ENCODE results near the gene AHCTF1.
"Not testable (repeated sequence)": the region's sequence is repeated elsewhere in the genome, so short reads cannot be mapped to it uniquely, and the experiment has no call there.

Gene AHCTF1

DNA sequence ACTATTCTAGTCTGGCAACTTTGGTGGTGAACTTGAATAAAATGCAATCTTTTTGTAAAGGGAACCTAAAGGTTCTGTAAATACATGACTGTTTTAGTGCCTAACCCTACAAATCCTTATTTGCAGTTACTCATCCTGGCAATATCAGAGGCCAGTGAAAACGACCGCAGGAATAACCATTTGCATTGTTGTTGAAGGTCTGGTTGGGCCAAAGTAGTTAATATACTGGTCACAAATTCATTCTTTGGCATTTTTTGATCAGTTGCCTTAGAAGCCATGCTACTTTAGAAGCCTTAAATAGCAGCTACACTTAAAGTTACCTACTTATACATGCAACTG, 93.7 kb downstream of the AHCTF1 start:
- no peak for DNase-seq (ENCODE audit: low spot score)

DNA sequence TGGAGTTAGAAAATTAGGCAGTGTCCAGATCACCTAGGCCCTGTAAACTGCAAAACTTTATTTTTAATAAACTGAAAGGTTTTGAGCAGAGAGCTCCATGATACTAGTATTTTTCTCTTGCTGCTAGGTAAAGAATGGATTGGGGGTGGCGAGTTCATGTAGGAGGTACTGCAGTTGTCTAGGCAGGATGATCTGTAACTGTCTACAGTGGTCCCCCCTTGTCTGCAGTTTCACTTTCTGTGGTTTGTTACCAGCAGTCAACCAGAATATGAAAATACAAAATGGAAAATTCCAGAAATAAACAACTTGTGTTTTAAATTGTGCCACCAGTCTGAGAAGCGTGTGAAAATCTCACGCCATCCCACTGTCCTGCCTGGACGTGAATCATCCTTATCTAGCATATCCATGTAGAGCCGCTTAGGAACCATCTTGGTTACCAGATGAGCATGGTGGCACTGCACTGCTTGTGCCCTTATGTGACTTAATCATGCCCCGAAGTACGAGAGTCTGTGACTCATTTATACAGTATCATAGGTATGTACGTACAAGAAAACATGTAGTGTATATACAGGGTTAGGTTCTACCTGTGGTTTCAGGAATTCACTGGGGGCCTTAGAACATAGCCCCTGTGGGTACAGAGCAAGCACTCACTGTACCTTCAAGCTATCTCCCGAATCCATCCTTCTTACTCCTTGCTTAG, 94.2 kb downstream of the AHCTF1 start:
- DNase-seq (ENCODE audit: low spot score): no peak

DNA sequence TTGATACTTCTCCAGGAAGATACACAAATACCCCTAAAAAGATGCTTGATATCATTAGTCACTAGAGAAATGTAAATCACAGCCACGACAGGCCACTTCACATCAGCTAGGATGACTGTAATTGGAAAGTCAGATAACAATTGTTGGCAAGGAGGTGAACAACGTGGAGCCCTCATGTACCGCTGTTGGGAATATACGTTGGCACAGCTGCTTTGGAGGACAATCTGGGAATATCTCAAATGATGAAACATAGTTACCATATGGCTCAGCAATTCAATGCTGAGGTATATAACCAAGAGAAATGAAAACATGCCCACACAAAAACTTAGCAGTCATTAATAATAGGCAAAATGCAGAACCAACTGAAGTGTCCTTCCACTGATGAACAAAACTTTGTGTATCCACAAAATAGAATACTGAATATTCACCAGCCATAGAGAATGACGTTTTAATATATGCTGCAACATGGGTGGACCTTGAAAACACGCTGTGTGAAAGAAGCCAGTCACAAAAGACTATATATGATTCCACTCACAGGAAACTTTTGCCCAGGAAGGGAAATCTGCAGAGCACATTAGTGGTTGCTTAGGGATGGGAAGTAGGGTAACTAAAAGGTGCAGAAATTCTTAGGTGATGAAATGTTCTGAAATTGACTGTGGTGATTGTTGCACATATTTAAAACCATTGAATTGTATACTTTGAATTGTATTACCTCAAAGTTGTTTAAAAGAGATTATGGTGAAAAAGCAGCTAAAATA, 95.4 kb downstream of the AHCTF1 start:
- no peak for DNase-seq (ENCODE audit: low spot score)

DNA sequence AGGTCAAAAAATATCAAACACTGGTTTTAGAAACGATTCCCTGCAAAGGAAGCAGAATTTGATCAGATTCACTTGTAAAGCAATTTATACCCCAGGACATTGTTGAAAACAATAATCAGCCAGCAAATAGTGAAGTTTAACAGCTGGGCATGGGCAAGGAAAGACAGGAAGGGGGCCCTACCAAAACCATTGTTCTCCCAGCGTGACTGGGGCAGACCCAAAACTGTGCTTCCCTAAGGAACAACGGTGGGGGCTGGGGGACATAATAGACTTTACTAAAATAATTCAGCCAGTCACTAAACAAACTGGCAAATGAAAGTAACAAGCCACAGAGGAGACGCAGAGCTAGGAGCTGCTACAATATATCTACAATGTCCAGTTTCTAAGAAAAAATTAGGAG, 100.2 kb downstream of the AHCTF1 start:
- DNase-seq (ENCODE audit: low spot score): no peak

DNA sequence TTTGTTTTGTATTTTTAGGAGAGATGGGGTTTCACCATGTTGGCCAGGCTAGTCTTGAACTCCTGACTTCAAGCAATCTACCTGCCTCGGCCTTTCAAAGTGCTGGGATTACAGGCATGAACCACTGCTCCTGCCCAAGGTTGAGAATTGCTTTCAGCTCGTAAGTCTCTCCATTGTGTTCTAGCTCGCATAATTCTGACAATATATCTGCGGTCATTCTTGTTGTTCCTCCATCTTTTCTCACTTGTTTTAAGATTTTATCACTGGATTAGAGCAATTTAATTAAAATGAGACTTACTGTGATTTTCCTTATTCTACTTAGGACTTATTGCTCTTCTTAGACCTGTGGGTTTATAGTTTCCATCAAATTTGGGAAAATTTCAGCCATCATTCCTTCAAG, 102.9 kb downstream of the AHCTF1 start:
- no peak for DNase-seq (ENCODE audit: low spot score)

DNA sequence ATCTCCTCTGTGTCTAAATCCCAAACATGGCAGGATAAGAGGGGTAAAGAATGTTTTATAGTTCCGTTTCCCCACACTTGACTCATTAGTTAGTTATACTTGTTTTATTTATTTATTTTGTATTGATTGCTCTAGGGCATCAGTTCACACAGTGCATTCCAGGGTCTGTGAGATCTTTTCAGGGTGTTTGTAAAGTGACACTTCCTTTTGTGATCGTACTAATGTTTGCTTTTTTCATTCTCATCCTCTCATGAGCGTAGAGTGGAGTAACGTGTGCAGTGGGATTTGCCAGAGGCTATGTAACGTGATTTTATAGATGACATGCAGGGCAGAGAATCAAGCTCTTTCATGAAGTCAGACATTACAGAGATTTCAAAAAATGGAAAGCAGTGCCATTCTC, 104.4 kb downstream of the AHCTF1 start:
- no peak for DNase-seq (ENCODE audit: low spot score)

DNA sequence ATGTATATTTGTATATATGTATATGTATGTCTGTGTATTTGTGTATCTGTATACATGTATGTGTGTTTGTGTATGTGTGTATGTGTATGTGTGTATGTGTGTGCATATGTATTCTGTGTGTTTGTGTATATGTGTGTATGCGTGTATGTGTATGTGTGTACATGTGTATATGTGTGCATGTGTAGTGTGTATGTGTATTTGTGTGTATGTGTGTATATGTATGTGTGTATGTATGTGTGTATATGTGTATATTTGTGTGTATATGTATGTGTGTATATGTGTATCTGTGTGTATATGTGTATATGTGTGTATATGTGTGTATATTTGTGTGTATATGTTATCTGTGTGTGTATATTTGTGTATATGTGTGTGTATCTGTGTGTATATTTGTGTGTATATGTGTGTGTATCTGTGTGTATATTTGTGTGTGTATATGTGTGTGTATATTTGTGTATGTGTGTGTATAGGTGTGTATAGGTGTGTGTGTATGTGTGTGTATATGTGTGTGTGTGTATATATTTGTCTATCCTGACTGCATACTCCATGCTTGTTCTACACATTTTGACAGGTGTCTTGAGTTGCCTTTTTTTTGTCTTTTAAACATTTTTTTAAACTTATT, 106.1 kb downstream of the AHCTF1 start:
- DNase-seq (ENCODE audit: low spot score): no peak

DNA sequence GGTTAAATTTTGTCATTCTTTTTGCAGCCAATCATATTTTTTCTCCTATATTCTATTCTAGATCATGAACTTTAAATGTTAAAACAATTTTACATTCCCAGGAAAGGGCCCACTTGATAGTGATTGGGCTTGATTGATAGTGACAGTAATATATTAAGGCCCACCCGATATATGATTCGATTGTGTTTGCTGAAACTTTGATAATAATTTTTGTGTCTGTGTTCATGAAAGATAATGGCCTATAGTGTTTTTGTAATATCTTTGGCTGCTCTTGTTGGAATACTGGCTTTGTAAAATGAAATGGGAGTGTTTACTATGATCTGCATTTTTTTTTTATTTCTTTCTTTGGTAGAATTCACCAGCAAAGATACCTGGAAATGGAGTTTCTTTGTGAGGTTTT, 107.2 kb downstream of the AHCTF1 start:
- no peak for DNase-seq (ENCODE audit: low spot score)

DNA sequence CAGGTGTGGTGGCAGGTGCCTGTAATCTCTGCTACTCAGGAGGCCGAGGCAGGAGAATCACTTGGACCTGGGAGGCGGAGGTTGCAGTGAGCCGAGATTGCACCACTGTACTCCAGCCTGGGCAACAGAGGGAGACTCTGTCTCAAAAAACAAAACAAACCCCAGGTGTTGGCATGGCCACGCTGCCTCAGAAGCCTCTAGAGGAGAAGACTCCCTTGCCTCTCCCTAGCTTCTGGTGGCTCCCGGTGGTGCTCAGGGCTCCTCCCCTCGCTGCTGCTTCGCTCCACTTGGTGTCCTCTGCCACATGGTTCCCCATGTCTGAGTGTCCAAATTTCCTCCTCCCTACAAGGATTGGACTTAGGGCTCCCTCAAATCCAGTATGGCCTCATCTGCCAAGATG, 109.6 kb downstream of the AHCTF1 start:
- DNase-seq (ENCODE audit: low spot score): not testable (repeated sequence)

DNA sequence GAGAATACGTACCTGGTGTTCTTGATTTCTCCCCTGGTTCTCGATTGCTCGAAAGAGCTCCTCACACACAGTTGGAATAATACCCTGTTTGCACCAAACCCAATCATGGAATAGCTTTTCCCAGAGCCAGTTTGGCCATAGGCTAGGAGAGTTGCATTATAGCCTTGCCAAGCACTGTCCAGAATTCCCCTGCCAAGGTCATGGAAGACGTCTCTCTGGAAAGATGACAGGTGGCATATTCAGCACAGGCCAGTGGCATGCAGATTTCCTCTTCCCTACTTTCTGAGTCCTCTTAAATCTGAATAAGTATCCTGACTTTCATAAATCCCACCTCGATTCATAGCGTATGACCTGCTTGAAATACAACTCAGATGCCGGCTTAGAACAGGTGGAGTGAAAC, 111.1 kb downstream of the AHCTF1 start:
- DNase-seq (ENCODE audit: low spot score): no peak

DNA sequence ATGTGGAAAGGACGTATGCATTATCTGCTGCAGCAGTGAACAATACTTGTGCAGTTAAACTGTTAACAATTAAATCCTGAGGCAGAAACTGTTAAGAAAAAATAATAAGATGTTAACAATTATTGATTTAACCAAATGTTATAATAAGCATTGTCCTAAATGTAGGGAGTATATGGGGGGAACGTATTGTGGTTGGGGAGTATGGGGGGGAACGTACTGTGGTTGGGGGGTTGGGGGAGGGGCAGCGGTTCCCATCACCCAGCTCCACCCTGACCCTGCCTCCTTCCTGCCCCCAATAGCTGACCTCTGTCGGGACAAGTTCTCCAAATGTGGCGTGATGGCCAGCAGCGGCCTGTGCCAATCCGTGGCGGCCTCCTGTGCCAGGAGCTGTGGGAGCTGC, 114.0 kb downstream of the AHCTF1 start:
- peak; percentile 29 for DNase-seq (ENCODE audit: low spot score)

DNA sequence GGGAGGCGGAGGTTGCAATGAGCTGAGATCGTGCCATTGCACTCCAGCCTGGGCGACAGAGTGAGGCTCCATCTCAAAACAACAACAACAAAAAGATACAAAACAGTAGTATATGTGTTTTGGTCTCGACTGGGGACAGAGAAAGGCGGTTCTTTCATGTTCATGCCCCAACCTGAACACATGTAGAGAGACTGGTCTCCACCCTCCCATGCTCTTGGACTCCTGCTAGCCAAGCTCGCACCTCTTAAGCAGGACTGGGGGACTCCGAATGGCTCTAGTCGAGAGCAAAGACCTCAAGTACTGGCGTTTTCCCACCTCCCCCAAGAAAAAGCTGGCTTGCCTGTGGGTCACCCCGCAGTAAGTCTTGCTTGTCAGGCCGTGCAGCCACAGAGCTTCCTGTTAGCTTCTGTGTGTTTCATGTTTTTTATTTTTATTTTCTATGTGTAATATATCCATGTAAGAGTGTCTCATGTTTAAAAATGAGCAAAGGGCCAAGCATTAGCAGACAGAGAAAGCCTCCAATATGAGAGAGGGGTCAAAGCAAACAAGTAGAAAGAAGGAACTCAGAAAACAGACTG, 116.0 kb downstream of the AHCTF1 start:
- no peak for DNase-seq (ENCODE audit: low spot score)

DNA sequence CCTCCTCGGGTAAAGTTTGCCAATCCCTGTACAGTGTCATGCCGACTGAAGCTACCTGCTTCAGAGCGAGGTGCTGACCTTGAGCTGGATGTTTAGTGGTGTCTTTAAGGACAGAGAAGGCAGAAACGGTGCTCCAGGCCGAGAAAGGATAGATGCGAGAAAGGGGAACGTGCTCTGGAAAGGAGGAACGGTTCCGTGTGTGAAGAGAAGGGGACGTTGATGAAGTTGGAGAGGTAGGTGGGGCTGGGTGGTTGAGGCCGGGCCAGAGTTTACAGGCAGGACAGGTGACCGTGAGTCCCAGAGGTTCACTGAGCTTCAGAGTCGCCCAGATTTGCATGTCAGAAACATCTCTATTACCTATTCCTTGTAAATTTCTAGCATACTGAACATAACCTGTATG, 116.9 kb downstream of the AHCTF1 start:
- no peak for DNase-seq (ENCODE audit: low spot score)

DNA sequence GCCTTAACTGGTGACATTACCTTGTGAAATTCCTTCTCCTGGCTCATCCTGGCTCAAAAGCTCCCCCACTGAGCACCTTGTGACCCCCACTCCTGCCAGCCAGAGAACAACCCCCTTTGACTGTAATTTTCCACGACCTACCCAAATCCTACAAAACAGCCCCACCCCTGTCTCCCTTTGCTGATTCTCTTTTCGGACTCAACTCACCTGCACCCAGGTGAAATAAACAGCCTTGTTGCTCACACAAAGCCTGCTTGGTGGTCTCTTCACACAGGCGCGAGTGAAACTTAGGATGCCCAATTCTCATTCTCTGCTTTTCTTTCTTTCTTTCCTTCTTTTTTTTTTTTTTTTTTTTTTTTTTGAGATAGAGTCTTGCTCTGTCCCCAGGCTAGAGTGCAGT, 118.4 kb downstream of the AHCTF1 start:
- DNase-seq (ENCODE audit: low spot score): not testable (repeated sequence)

DNA sequence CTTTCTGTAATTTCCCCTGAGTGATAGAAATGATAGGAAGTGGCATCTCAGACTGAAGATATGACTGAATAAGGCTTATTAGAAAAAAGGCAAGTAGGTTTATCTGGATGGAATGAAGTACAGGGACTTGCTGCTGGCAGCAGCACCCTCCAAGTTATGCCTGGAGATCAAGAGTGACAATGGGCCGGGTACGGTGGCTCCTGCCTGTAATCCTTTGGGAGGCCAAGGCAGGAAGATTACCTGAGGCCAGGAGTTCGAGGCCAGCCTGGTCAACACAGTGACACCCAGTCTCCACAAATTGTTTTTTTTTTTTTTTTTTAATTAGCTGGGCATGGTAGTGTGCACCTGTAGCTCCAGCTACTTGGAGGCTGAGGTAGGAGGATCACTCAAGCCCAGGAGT, 119.8 kb downstream of the AHCTF1 start:
- no peak for DNase-seq (ENCODE audit: low spot score)

DNA sequence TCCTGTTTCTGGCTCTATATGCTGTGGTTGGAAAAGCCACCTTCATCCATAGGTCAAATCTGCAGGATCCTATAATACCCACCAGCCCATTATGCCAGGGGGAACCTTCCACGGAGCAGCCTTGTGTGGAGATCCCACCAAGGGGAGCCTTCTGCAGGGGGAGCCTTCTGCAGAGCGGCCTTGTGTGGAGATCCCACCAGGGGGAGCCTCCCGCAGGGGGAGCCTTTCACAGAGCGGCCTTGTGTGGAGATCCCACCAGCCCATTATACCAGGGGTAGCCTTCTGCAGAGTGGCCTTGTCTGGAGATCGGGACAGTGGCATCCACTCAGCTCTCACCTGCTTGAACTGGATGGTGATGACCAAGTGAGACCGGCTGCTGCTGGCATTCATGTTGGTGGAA, 122.3 kb downstream of the AHCTF1 start:
- no peak for DNase-seq (ENCODE audit: low spot score)

DNA sequence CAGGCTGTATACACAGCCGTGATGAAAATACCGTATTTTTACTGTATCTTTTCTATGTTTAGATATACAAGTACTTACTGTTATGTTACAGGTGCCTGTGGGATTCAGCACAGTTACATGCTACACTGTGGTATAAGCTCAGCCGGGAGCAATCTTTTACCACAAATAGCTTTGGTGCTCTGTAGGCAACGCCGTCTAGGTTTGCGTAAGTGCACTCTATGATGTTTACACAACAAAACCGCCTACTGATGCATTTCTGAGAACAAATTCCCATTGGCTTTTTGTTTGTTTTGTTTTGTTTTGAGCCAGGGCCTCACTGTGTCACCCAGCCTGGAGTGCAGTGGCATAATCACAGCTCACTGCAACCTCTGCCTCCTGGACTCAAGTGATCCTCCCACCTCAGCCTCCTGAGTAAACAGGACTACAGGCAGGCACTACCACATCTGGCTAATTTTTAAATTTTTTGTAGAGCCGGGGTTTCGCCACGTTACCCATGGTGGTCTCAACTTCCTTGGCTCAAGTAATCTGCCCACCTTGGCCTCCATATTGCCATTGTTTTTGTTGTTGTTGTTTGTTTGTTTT, 126.5 kb downstream of the AHCTF1 start:
- DNase-seq (ENCODE audit: low spot score): no peak

DNA sequence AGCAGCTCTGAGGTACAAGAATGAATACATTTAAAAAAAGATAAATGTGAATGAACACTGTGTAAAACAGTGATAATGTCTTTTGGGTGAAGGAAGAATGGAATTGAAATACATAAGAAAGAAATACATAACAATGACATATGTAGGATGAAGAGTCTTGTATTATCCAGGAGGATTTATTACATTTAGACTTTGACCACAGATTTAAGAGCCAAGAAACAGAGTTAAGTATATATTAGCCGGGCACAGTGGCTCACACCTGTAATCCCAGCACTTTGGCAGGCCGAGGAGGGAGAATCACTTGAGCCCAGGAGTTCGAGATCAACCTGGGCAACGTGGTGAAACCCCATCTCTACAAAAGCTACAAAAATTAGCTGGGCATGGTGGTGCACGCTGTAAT, 127.9 kb downstream of the AHCTF1 start:
- no peak for DNase-seq (ENCODE audit: low spot score)

DNA sequence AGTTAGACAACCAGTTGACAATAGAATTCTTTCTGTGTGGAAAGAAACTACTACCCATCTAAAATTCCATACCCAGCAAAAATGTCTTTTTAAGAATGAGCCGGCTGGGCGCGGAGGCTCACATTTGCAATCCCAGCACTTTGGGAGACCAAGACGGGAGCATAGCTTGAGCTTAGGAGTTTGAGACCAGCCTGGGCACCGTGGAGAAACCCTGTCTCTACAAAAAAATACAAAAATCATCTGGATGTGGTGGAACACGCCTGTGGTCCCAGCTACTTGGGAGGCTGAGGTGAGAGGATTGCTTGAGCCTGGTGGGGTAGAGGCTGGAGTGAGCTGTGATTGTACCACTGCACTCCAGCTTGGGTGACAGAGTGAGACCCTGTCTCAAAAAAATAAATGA, 128.4 kb downstream of the AHCTF1 start:
- DNase-seq (ENCODE audit: low spot score): no peak

DNA sequence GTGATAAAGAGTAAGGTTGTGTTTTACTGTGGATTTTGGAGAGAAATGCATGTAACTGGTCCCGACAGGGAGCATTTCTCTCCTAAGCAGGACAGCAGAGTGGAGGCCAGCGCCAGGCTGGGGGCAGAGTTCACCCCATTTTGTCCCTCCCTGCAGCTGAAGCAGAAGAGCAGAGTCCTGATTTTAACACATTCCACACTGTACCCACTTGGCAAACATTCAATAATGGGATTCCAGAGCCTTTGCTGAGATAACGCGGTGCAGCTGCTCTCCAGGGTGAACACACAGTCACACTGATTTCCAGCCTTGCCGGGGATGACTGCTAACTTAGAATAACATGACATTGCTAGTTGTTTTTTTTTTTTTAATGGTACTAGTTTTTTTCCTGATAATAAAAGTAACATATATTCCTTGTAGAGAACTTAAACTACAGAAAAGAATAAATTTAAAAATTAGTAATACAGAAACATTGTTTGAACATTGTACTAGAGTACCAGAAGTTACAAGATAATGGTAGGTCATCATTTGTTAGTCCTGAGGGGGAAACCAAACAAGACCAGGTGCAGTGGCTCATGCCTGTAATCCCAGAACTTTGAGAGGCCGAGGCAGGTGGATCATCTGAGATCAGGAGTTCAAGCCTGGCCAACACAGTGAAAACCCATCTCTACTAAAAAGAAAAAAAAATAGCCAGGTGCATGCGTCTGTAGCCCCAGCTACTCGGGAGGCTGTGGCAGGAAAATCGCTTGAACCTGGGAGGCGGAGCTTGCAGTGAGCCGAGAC, 130.3 kb downstream of the AHCTF1 start:
- DNase-seq (ENCODE audit: low spot score): no peak

DNA sequence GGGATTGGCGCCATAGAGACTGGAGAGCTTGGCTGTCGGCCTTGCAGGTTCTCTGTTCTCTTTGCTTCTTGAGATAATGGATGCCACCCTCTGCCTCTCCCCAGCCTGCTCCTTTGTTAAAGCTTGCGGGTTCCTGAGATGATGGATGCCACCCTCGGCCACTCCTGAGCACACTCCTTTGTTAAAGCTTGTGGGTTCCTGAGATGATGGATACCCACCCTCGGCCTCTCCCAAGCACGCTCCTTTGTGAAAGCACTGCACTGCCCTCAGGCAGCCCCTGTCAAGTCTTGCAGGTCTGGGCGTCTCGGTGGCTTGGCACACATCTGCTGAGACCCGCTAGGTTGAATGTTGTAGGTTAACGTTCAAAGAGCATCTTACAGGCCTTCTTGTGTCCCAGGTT, 131.0 kb downstream of the AHCTF1 start:
- DNase-seq (ENCODE audit: low spot score): no peak

DNA sequence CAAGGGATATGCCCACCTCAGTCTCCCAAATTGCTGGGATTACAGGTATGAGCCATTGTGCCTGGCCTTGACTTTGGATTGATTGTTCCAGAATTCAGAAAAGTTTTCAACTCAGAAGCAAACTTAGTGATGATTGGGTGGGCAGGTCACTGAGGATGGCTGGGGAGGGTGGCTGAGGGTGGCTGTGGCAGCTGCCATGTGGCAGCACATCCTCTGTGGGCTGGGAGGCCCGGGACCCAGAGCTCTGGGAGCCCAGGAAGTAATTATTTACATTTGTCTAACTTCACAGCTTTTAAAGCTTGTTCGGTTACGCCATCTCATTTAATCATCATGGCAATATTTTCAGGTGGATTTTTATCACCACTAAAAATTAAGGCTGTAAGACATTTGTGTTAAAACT, 131.4 kb downstream of the AHCTF1 start:
- no peak for DNase-seq (ENCODE audit: low spot score)

Data from hematopoietic multipotent progenitor cell treated with erythropoietin and hydrocortisone succinate and interleukin-3 and kit ligand, for 15 days (in vitro differentiated cells).